HEK293 (cell line): ENCODE measurements around the gene NCEH1.

ENCODE experiments used
- YY1 ChIP-seq: fragments of 450-650 bp; formaldehyde crosslinking; IDR thresholded peaks from 2 replicates; pipeline ENCODE4 v1.5.1; 2018; ENCODE audit warnings: missing biosample characterization, missing genetic modification characterization
- ZNF335 ChIP-seq: fragments of 450-650 bp; formaldehyde crosslinking; conservative IDR thresholded peaks from 2 replicates; pipeline ENCODE4 v1.5.1; 2016; ENCODE audit warnings: missing biosample characterization, missing genetic modification characterization
- ZNF791 ChIP-seq: fragments of 450-650 bp; formaldehyde crosslinking; IDR thresholded peaks from 2 replicates; pipeline ENCODE4 v1.5.1; 2016; ENCODE audit warnings: missing biosample characterization, missing genetic modification characterization
- ZSCAN23 ChIP-seq: fragments of 450-650 bp; formaldehyde crosslinking; IDR thresholded peaks from 2 replicates; pipeline ENCODE4 v1.5.1; 2016; ENCODE audit warnings: missing biosample characterization, missing genetic modification characterization
- TF ChIP-seq, protein P1 (sequence below): fragments of 450-650 bp; formaldehyde crosslinking; IDR thresholded peaks from 2 replicates; pipeline ENCODE4 v1.5.1; 2016; ENCODE audit warnings: missing biosample characterization, missing genetic modification characterization

DNA sequence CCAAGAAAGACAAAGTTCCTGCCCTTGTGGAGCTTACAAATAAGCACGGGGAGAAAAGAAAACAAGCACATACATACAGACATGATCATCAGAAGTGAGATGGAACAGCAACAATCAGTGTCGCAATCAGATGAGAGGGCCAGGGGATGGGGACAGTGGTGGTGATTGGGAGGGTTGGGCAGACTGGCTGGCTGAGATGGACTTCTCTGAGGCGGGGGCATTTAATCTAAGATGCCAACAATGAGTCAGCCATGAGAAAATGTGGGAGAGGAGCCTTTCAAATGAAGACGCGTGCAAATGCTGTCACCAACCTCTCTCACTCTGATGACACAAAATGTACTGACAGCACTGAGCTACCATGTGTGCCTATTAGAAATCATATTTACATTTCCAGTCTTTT, 81.4 kb downstream of the NCEH1 start:
- TF ChIP-seq, protein P1, sequence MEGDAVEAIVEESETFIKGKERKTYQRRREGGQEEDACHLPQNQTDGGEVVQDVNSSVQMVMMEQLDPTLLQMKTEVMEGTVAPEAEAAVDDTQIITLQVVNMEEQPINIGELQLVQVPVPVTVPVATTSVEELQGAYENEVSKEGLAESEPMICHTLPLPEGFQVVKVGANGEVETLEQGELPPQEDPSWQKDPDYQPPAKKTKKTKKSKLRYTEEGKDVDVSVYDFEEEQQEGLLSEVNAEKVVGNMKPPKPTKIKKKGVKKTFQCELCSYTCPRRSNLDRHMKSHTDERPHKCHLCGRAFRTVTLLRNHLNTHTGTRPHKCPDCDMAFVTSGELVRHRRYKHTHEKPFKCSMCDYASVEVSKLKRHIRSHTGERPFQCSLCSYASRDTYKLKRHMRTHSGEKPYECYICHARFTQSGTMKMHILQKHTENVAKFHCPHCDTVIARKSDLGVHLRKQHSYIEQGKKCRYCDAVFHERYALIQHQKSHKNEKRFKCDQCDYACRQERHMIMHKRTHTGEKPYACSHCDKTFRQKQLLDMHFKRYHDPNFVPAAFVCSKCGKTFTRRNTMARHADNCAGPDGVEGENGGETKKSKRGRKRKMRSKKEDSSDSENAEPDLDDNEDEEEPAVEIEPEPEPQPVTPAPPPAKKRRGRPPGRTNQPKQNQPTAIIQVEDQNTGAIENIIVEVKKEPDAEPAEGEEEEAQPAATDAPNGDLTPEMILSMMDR (tag by site-specific recombination) = no peak
- TF ChIP-seq ZNF791 (no peak), YY1 (no peak), ZSCAN23 (tag by site-specific recombination) (no peak), ZNF335 (tag by site-specific recombination) (no peak)
